Vagina (tissue), 2 donors: Measurements from ENCODE around the gene RALGPS2. TPM values are rescaled to one million over a fixed set of nuclear protein-coding genes. Genes with fewer than 3 reads are reported as not detected.

Experiments
- DNase-seq, 2 donors: peaks; one replicate each; pipeline ENCODE4 v3.0.0-alpha.2; 2017; ENCODE audit errors: extremely low spot score in 2 of 2
- H3K27ac ChIP-seq: fragments of 200-600 bp; sonication (generic); one replicate; pipeline ENCODE4 v1.5.1; 2019
- H3K27me3 ChIP-seq: fragments of 200-600 bp; sonication (generic); one replicate; pipeline ENCODE4 v1.5.1; 2019
- H3K36me3 ChIP-seq, 2 donors: fragments of 200-600 bp; sonication (generic); one replicate each; pipeline ENCODE4 v1.5.1; 2017 to 2019
- H3K4me1 ChIP-seq: fragments of 200-600 bp; sonication (generic); one replicate; pipeline ENCODE4 v1.5.1; 2019
- H3K4me3 ChIP-seq, 2 donors: fragments of 200-600 bp; sonication (generic); 1 replicate in 1 of 2; 2 replicates in 1 of 2; pipeline ENCODE4 v1.5.1; 2016 to 2019
- H3K9me3 ChIP-seq: fragments of 200-600 bp; sonication (generic); one replicate; pipeline ENCODE4 v1.5.1; 2019
- POLR2A ChIP-seq, 2 donors: fragments of 450-650 bp; IDR thresholded peaks; one replicate each; pipeline ENCODE4 v1.6.1; 2017; ENCODE audit warnings: antibody characterized with exemption in 2 of 2, mild to moderate bottlenecking in 2 of 2, moderate library complexity in 2 of 2
- POLR2AphosphoS5 ChIP-seq, 2 donors: sonication (generic); formaldehyde crosslinking; IDR thresholded peaks; one replicate each; pipeline ENCODE4 v1.9.0; 2017; ENCODE audit warnings: antibody characterized with exemption in 2 of 2, mild to moderate bottlenecking in 2 of 2, low read depth in 1 of 2; ENCODE audit not compliant: insufficient read depth in 1 of 2
- intact Hi-C: fragments of 100-400 bp; cut with DNase I; formaldehyde crosslinking; loops from one replicate; pipeline ENCODE4 v1.15.1; 2023
- total RNA-seq: library from RNA; depleted of rRNA; stranded (reverse); fragments of >200 nt; gene quantifications from one replicate; pipeline ENCODE4 v1.2.3, GENCODE V29; 2016
- TF ChIP-seq, protein P1 (sequence below), 3 experiments: fragments of 450-650 bp in 2 of 3; fragments of 200-600 bp in 1 of 3; sonication (generic) in 1 of 3; IDR thresholded peaks; one replicate each; pipeline ENCODE4 v1.5.1; 2017 to 2019; ENCODE audit warnings: antibody characterized with exemption in 3 of 3, mild to moderate bottlenecking in 2 of 3, moderate library complexity in 2 of 3

RALGPS2 gene
- total RNA-seq, 1 donor from 2014 or later, result 20.4 TPM

DNA sequence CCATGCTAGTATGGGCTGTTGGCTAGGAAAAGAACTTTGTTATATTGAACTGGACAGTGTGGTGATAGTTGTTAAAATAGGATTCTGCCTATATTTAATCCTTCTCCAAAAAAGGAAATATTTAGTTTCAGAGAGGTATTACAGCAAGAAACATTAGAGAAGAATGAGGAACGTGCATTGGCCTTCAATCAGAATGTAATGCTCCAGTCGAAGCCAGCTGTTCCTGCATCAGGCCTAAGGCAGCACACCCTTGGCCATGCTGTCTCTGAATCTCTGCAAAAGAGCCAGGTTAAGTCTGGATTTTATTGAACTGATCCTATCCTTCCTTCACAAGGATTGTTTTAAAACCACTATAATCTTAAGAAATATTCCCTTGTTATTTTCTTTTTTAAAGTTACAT, 35.3 kb upstream of the RALGPS2 start:
- no peaks in the 10 kb centered on the region for H3K4me1 ChIP-seq
- no peak for TF ChIP-seq POLR2A (IDR thresholded peaks at IDR 0.05)
- TF ChIP-seq POLR2AphosphoS5 (IDR thresholded peaks at IDR 0.05; ENCODE audit: insufficient read depth in 1 of 2, low read depth in 1 of 2), result no peak
- TF ChIP-seq, protein P1, sequence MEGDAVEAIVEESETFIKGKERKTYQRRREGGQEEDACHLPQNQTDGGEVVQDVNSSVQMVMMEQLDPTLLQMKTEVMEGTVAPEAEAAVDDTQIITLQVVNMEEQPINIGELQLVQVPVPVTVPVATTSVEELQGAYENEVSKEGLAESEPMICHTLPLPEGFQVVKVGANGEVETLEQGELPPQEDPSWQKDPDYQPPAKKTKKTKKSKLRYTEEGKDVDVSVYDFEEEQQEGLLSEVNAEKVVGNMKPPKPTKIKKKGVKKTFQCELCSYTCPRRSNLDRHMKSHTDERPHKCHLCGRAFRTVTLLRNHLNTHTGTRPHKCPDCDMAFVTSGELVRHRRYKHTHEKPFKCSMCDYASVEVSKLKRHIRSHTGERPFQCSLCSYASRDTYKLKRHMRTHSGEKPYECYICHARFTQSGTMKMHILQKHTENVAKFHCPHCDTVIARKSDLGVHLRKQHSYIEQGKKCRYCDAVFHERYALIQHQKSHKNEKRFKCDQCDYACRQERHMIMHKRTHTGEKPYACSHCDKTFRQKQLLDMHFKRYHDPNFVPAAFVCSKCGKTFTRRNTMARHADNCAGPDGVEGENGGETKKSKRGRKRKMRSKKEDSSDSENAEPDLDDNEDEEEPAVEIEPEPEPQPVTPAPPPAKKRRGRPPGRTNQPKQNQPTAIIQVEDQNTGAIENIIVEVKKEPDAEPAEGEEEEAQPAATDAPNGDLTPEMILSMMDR (IDR thresholded peaks at IDR 0.05), result no peak
- no peak overlapping the region for H3K4me3 ChIP-seq
- no peak for DNase-seq
- no peaks in the 10 kb centered on the region for H3K9me3 ChIP-seq
- no peaks in the 10 kb centered on the region for H3K36me3 ChIP-seq
- no peak overlapping the region for H3K27ac ChIP-seq
- H3K27me3 ChIP-seq, result no peaks in the 10 kb centered on the region
- intact Hi-C loops, result no loop called here

DNA sequence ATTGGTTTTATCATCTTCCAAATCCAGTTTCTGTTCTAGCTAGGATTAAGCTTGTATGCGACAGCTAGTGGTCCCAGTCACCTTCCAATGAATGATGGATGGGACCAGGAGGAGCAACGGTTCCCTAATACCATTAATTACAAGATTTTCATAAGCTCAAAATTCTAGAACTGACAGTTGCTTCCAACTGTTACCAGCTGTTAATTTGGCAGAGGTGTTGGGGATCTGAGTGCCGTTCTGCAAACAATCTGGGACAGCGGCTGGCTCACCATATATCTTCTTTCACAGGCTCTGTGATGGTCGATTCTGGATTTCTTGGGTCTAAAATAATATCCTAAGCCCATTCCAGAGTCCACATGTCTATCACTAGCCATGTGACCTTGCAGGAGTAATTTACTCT, 34.5 kb upstream of the RALGPS2 start:
- no peak overlapping the region for H3K27ac ChIP-seq
- H3K4me1 ChIP-seq, result no peaks in the 10 kb centered on the region
- H3K27me3 ChIP-seq, result no peaks in the 10 kb centered on the region
- TF ChIP-seq POLR2A (IDR thresholded peaks at IDR 0.05) (no peak), POLR2AphosphoS5 (IDR thresholded peaks at IDR 0.05; ENCODE audit: insufficient read depth in 1 of 2, low read depth in 1 of 2) (no peak)
- intact Hi-C loops, result no loop called here
- H3K4me3 ChIP-seq, result no peak overlapping the region
- H3K9me3 ChIP-seq, result no peaks in the 10 kb centered on the region
- no peaks in the 10 kb centered on the region for H3K36me3 ChIP-seq
- no peak for DNase-seq

DNA sequence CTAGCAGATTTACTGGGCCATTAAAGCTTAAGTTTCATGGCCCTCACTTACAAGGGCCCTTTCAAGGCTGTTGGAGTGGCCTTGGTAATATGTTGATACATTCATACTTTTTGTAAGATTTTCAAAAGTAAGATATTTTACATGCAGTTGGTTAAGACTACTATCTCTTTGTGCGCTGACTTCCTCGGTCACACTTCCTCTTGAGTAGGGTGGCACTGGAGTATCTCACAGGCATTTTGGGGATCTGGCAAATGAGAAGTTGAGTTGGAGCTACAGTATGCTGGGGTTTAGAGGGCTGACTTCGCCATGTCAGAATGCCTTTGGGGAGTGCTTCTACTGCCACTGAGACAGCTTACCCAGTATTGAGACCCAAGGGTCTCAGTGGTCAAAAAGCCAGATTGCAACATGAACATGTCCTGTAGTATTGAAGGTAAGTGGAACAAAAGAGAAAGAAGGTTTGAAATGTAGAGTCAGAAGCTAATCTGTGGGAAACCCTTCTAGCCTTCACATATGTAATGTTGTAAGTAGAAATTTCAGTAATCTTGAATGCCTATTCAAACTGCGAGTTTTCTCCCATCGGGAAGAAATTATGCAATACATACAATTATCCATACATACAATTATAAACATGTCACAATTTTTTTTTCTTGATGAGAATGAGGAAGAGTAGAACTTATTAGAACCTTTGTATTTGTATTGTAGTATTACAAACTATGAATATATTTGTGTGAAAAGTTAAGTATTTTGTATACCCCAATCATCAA, 32.3 kb upstream of the RALGPS2 start:
- intact Hi-C loops, result no loop called here
- H3K9me3 ChIP-seq, result no peaks in the 10 kb centered on the region
- H3K4me3 ChIP-seq, result no peak overlapping the region
- H3K4me1 ChIP-seq, result no peaks in the 10 kb centered on the region
- no peaks in the 10 kb centered on the region for H3K36me3 ChIP-seq
- no peak overlapping the region for H3K27ac ChIP-seq
- TF ChIP-seq POLR2AphosphoS5 (IDR thresholded peaks at IDR 0.05; ENCODE audit: insufficient read depth in 1 of 2, low read depth in 1 of 2) (no peak), POLR2A (IDR thresholded peaks at IDR 0.05) (no peak)
- TF ChIP-seq, protein P1 (IDR thresholded peaks at IDR 0.05), result no peak
- no peaks in the 10 kb centered on the region for H3K27me3 ChIP-seq
- no peak for DNase-seq

DNA sequence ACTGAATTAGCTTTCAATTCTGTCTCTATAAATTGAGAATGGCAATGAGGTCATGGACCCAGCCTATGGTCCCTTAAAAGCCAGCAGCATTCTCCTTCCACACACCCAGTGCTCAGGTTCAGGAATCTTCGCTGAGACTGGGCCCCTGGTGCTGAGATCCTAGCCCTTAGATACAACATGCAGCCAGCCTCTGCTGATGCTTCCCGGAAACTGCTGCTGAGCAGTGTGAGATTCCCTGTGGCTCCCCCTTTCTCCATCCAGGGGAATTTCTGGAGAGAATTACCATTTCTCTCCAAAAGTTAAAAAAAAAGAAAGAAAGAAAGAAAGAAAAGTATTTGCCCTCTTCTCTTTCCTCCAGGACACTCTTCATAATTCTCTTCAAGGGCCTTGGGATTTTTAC, 31.7 kb upstream of the RALGPS2 start:
- DNase-seq, result no peak
- TF ChIP-seq POLR2AphosphoS5 (IDR thresholded peaks at IDR 0.05; ENCODE audit: insufficient read depth in 1 of 2, low read depth in 1 of 2), result no peak
- intact Hi-C loops, result no loop called here
- no peaks in the 10 kb centered on the region for H3K9me3 ChIP-seq
- no peaks in the 10 kb centered on the region for H3K36me3 ChIP-seq
- no peaks in the 10 kb centered on the region for H3K27me3 ChIP-seq
- H3K4me3 ChIP-seq, result no peak overlapping the region
- no peak overlapping the region for H3K27ac ChIP-seq
- H3K4me1 ChIP-seq, result no peaks in the 10 kb centered on the region

DNA sequence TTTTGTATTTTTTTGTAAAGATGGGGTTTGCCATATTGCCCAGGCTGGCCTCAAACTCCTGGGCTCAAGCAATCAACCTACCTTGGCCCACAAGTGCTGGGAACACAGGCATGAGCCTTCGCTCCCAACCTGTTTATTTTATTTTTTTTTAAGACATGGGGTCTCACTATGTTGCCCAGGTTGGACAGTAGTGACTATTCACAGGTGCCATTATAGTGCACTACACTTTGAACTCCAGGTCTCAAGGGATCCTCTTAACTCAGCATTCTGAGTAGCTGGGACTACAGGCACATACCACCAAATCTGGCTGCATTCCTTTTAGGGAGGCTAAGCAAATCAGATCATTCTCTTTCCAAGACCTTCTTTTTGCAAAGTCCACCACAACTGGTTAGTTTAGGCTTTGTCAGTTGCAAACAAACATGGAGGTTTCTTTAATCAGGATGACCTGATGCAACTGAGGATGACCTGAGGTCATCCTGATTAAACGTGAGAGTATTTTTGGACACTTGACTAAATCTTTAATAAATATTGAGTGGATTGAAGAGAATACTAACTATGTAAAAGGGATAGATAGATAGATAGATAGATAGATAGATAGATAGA, 30.0 kb upstream of the RALGPS2 start:
- Histone ChIP-seq H3K27me3 (no peaks in the 10 kb centered on the region), H3K36me3 (no peaks in the 10 kb centered on the region), H3K27ac (no peak overlapping the region), H3K9me3 (no peaks in the 10 kb centered on the region), H3K4me3 (no peak overlapping the region), H3K4me1 (no peaks in the 10 kb centered on the region)
- intact Hi-C loops, result no loop called here
- TF ChIP-seq, protein P1 (IDR thresholded peaks at IDR 0.05), result no peak
- TF ChIP-seq POLR2A (IDR thresholded peaks at IDR 0.05) (no peak), POLR2AphosphoS5 (IDR thresholded peaks at IDR 0.05; ENCODE audit: insufficient read depth in 1 of 2, low read depth in 1 of 2) (no peak)
- DNase-seq, result no peak

DNA sequence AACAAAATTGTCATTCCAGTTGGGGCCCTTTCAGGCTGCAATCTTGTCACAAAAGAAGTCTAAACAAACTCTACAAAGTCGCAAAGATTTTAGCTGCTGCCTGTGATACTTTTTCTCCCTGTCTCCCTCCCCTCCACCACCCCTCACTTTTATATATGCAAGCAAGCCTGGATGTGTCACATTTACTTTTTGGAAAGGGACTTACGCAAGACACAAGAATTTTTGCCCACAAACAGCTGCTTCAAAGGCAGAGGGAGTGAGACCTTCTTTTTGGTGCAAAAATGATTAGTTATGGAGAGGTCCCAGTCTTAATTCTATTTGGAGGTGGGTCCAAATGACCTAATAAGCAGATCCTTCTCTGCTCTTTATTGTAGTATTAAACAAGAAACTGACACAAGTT, 22.9 kb upstream of the RALGPS2 start:
- no peak for DNase-seq
- Histone ChIP-seq H3K9me3 (no peaks in the 10 kb centered on the region), H3K27me3 (no peaks in the 10 kb centered on the region), H3K36me3 (no peaks in the 10 kb centered on the region), H3K4me3 (no peak overlapping the region), H3K4me1 (no peaks in the 10 kb centered on the region), H3K27ac (no peak overlapping the region)
- TF ChIP-seq POLR2AphosphoS5 (IDR thresholded peaks at IDR 0.05; ENCODE audit: insufficient read depth in 1 of 2, low read depth in 1 of 2), result no peak
- TF ChIP-seq, protein P1 (IDR thresholded peaks at IDR 0.05), result no peak
- TF ChIP-seq POLR2A (IDR thresholded peaks at IDR 0.05), result no peak
- intact Hi-C loops, result no loop called here
